ENCODE results near the gene AKR1C2.
"Not testable (repeated sequence)": the region's sequence is repeated elsewhere in the genome, so short reads cannot be mapped to it uniquely, and the experiment has no call there.

AKR1C2 gene

GRCh38 chr10:4961558-4961957, 42.1 kb downstream of the AKR1C2 start:
- DNase-seq: not testable (repeated sequence)

- DNase-seq: not testable (repeated sequence)
Observed at GRCh38 chr10:4956955-4957645, 46.6 kb downstream of the AKR1C2 start.

- DNase-seq: not testable (repeated sequence)
Observed at GRCh38 chr10:4956088-4956487, 47.6 kb downstream of the AKR1C2 start.

GRCh38 chr10:4953405-4953804, 50.3 kb downstream of the AKR1C2 start:
- no peak for DNase-seq

GRCh38 chr10:4951512-4952162, 52.0 kb downstream of the AKR1C2 start:
- not testable (repeated sequence) for DNase-seq

GRCh38 chr10:4947635-4948596, 55.7 kb downstream of the AKR1C2 start:
- peak in 4 of 56 donors; percentile 2 to 18 (median 6) for DNase-seq

GRCh38 chr10:4947039-4947634, 56.5 kb downstream of the AKR1C2 start:
- DNase-seq: no peak

GRCh38 chr10:4945766-4946717, 57.6 kb downstream of the AKR1C2 start:
- DNase-seq: no peak

- DNase-seq: no peak
Observed at GRCh38 chr10:4944841-4945240, 58.8 kb downstream of the AKR1C2 start.

- DNase-seq: no peak
Observed at GRCh38 chr10:4943821-4944220, 59.8 kb downstream of the AKR1C2 start.

- DNase-seq: not testable (repeated sequence)
Observed at GRCh38 chr10:4943416-4943815, 60.2 kb downstream of the AKR1C2 start.

GRCh38 chr10:4942931-4943330, 60.7 kb downstream of the AKR1C2 start:
- DNase-seq: not testable (repeated sequence)

GRCh38 chr10:4941540-4942330, 61.9 kb downstream of the AKR1C2 start:
- DNase-seq: no peak

GRCh38 chr10:4940909-4941308, 62.7 kb downstream of the AKR1C2 start:
- not testable (repeated sequence) for DNase-seq

- DNase-seq: not testable (repeated sequence)
Observed at GRCh38 chr10:4940073-4940428, 63.6 kb downstream of the AKR1C2 start.

GRCh38 chr10:4939224-4940072, 64.2 kb downstream of the AKR1C2 start:
- DNase-seq: no peak

All from amygdala (tissue), 56 donors.